Heart right ventricle (tissue), 16 donors: Measurements from ENCODE around the gene MYH9. TPM values are rescaled to one million over a fixed set of nuclear protein-coding genes. Genes with fewer than 3 reads are reported as not detected.

Experiments used
- ATAC-seq, 8 donors: fragments of 200-7000 bp; cut with Tn5 transposase; one replicate each; pipeline ENCODE4 v1.9.1; 2020; ENCODE audit warnings: mild to moderate bottlenecking in 8 of 8, moderate library complexity in 8 of 8, moderate number of reproducible peaks in 1 of 8
- DNase-seq, 2 donors: peaks; one replicate each; pipeline ENCODE4 v3.0.0-alpha.2; 2020
- H3K27ac ChIP-seq, 10 donors: fragments of 200-600 bp; sonication (generic) in 2 of 10; one replicate each; pipeline versions ENCODE4 v1.5.0 to v1.8.0; 2020 to 2022; ENCODE audit warnings: mild to moderate bottlenecking in 3 of 10
- H3K27me3 ChIP-seq, 7 donors: fragments of 200-600 bp; one replicate each; pipeline ENCODE4 v1.8.0; 2021 to 2022; ENCODE audit warnings: mild to moderate bottlenecking in 2 of 7
- H3K36me3 ChIP-seq, 9 donors: fragments of 200-600 bp; sonication (generic) in 1 of 9; one replicate each; pipeline versions ENCODE4 v1.5.0 to v1.8.0; 2020 to 2022; ENCODE audit warnings: mild to moderate bottlenecking in 2 of 9
- H3K4me1 ChIP-seq, 9 donors: fragments of 200-600 bp; sonication (generic) in 1 of 9; one replicate each; pipeline versions ENCODE4 v1.5.0 to v1.8.0; 2020 to 2022; ENCODE audit warnings: mild to moderate bottlenecking in 4 of 9
- H3K4me3 ChIP-seq, 10 donors: fragments of 200-600 bp; sonication (generic) in 2 of 10; one replicate each; pipeline versions ENCODE4 v1.5.0 to v1.8.0; 2020 to 2022; ENCODE audit warnings: mild to moderate bottlenecking in 7 of 10, moderate library complexity in 2 of 10
- H3K9me3 ChIP-seq, 11 donors: fragments of 200-600 bp in 10 of 11; sonication (generic) in 2 of 11; one replicate each; pipeline versions ENCODE4 v1.5.0 to v1.8.0; 2013 to 2022; ENCODE audit warnings: mild to moderate bottlenecking in 2 of 11, control low read depth in 1 of 11, moderate library complexity in 1 of 11
- WGBS, 2 donors: extraction: QIAGEN DNeasy Blood & Tissue Kit; methylation state at CpG; one replicate each; pipeline ENCODE4 v1.1.7; 2013; ENCODE audit warnings: inconsistent platforms in 1 of 2; 5-methylcytosine and 5-hydroxymethylcytosine counted together
- intact Hi-C, 10 donors: fragments of 100-400 bp; cut with DNase I; formaldehyde crosslinking; loops; one replicate each; pipeline versions ENCODE4 v1.11.1 to v1.14.2; 2022
- polyA plus RNA-seq, 2 donors: library from polyadenylated mRNA; stranded (reverse); fragments of 200-250 nt; gene quantifications; one replicate each; pipeline ENCODE4 v1.2.3, GENCODE V29; 2013
- total RNA-seq, 10 donors: library from RNA; stranded (reverse); fragmentation: NEBNext Ultra II Directional in 3 of 10; extraction: Animal tissue kit (Norgen Biotek cat#: 25700) in 3 of 10; gene quantifications; one replicate each; pipeline versions ENCODE4 v1.2.1 to v1.2.4, GENCODE V29; 2021 to 2023
- TF ChIP-seq, protein P1 (sequence below), 9 donors: fragments of 200-600 bp; sonication (generic) in 2 of 9; IDR thresholded peaks; one replicate each; pipeline versions ENCODE4 v1.5.0 to v1.8.0; 2021 to 2022; ENCODE audit warnings: antibody characterized with exemption in 9 of 9, mild to moderate bottlenecking in 5 of 9, moderate library complexity in 1 of 9
- donor health status: Arrhythmogenic right ventricular cardiomyopathy.
- donor health status: ischemic (EF 13 %, LVEDD 7.1; RV severe dilation, severe dysfunction).
- donor health status: healthy with polysubstance abuse.
- donor health status: DM: no; HTN: yes; CAD: no.
- donor health status: DM: no; HTN: no; CAD: no.
- donor health status: ischemic (EF 25% LVEDD 6.9; RV normal size, moderate dysfunction).
- donor health status: ischemic (EF 25% LVEDD 5.7; RV mildly dilated, moderate dysfunction).
- donor health status: healthy.
- donor health status: DM: yes; HTN: yes; CAD: no.
- donor health status: Ischemic cardiomyopathy.
- donor health status: ischemic (EF 35%, LVEDD 5.7; RV mildly dilated, moderate dysfunction).
- donor health status: nonischemic (EF 11% LVEDD 7.7; RV severe dilation, severe dysfunction).
- donor health status: DM: yes; HTN: yes; CAD: no.
- donor health status: PGD.
- donor health status: ischemic (EF 29% LVEDD 5.4; RV normal size, mild dysfunction).
- donor health status: nonischemic (EF 23%, LVEDD 6.1; RV moderate dilation, normal function).

The MYH9 gene
- total and polyA plus RNA-seq, 12 donors = 132 to 345 (median 189) TPM

DNA sequence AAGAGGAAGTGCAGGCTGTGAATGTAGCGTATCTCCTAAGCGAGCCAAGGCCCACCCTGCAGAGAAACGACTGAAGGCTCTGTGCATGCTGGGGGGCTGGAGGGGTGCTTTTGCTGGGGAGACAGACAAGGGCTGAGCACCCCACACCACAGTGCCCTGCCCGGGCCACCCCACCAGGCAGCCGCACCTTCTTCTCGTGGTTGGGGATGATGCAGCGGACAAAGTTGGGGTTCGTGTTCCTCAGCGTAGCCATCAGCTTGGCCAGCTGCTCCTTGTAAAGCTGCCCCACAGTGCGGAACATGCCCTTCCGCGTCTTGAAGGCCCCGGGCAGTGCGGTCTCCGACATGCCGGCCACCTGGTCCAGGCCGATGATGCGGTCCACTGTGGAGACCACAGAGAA is 81.5 kb downstream of the MYH9 start:
- no peaks in the 10 kb centered on the region for H3K9me3 ChIP-seq
- H3K36me3 ChIP-seq = peaks cover 33 to 100% (median 95%) of the 10 kb centered on the region in 9 donors
- peaks cover 0 to 5% (median 0%) of the 10 kb centered on the region in 9 donors for H3K4me1 ChIP-seq
- ATAC-seq (no peak), DNase-seq (no peak)
- H3K27me3 ChIP-seq = no peaks in the 10 kb centered on the region
- H3K4me3 ChIP-seq = no peak overlapping the region
- H3K27ac ChIP-seq = peak overlapping the region in 1 of 10 donors; percentile 6
- WGBS, 2 donors = 84 to 85% methylated on average over 18 of the region's 18 CpGs
- TF ChIP-seq, protein P1, sequence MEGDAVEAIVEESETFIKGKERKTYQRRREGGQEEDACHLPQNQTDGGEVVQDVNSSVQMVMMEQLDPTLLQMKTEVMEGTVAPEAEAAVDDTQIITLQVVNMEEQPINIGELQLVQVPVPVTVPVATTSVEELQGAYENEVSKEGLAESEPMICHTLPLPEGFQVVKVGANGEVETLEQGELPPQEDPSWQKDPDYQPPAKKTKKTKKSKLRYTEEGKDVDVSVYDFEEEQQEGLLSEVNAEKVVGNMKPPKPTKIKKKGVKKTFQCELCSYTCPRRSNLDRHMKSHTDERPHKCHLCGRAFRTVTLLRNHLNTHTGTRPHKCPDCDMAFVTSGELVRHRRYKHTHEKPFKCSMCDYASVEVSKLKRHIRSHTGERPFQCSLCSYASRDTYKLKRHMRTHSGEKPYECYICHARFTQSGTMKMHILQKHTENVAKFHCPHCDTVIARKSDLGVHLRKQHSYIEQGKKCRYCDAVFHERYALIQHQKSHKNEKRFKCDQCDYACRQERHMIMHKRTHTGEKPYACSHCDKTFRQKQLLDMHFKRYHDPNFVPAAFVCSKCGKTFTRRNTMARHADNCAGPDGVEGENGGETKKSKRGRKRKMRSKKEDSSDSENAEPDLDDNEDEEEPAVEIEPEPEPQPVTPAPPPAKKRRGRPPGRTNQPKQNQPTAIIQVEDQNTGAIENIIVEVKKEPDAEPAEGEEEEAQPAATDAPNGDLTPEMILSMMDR (IDR thresholded peaks at IDR 0.05) = no peak
- intact Hi-C loops = no loop called here

- TF ChIP-seq, protein P1 (IDR thresholded peaks at IDR 0.05) = no peak
Observed at GRCh38 chr22:36305813-36306212, 82.0 kb downstream of the MYH9 start.

DNA sequence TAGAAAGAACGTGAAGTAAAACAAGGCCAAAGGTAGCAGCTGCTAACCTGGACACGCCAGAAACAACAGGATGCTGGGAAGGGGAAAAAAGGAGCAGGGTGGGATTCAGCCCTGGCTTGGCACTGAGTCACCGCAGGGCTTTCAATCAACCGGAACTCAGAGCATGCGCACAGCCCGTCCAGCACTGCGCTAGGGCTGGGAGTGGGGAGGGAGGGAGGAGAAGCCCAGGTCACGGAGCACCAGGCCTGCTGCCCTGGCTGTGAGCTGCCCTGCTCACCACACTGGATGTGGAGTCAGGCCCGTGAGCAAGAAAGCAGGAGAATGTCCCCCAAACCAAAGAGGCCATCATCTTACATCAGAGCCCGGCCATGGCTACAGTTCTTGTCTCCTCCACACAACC is 83.3 kb downstream of the MYH9 start:
- peaks cover 0 to 7% (median 0%) of the 10 kb centered on the region in 9 donors for H3K4me1 ChIP-seq
- H3K36me3 ChIP-seq = peaks cover 40 to 100% (median 98%) of the 10 kb centered on the region in 9 donors
- no peak for DNase-seq
- no peaks in the 10 kb centered on the region for H3K27me3 ChIP-seq
- no peak for ATAC-seq
- H3K4me3 ChIP-seq = no peak overlapping the region
- H3K27ac ChIP-seq = peak overlapping the region in 2 of 10 donors; percentile 6 to 7
- TF ChIP-seq, protein P1 (IDR thresholded peaks at IDR 0.05) = no peak
- WGBS, 2 donors = 66% methylated on average over 10 of the region's 10 CpGs
- no peaks in the 10 kb centered on the region for H3K9me3 ChIP-seq
- intact Hi-C loops = loop anchor here in 4 of 10 donors (5.0 kb wide), 1 partner anchor 168 kb away; no protein-coding TSS in a partner anchor

More at GRCh38 chr22:36305813-36306212, 82.0 kb downstream of the MYH9 start:
- Histone ChIP-seq H3K36me3 (peaks cover 31 to 100% (median 95%) of the 10 kb centered on the region in 9 donors), H3K9me3 (no peaks in the 10 kb centered on the region), H3K4me1 (peaks cover 0 to 7% (median 0%) of the 10 kb centered on the region in 9 donors), H3K27me3 (no peaks in the 10 kb centered on the region), H3K27ac (peak overlapping the region in 1 of 10 donors; percentile 6), H3K4me3 (no peak overlapping the region)
- ATAC-seq (no peak), DNase-seq (no peak)
- intact Hi-C loops = no loop called here
- 89 to 92% methylated on average over 19 of the region's 19 CpGs for WGBS, 2 donors

DNA sequence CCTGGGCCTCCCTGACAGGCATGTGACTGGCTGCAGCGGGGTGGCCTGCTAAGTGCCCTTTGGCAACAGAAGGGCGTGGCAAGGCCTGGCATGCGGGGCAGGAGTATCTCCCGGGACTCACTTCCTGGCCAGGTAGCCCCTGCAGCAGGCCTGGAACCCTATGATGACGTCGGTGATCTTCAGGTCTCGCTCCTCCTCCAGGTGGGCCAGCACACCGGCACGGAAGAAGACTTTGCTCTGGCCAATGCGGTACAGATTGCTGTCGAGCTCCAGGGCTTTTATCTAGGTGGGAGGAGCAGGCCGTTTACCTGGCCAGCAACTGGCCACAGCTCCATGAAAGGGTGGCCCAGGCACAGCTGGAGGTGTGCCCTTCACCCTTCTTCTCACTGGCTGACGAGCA is 83.9 kb downstream of the MYH9 start:
- ATAC-seq (no peak), DNase-seq (no peak)
- Histone ChIP-seq H3K36me3 (peaks cover 45 to 100% (median 98%) of the 10 kb centered on the region in 9 donors), H3K27me3 (no peaks in the 10 kb centered on the region), H3K4me3 (no peak overlapping the region), H3K27ac (peak overlapping the region in 2 of 10 donors; percentile 6 to 7), H3K9me3 (no peaks in the 10 kb centered on the region), H3K4me1 (peaks cover 0 to 7% (median 0%) of the 10 kb centered on the region in 9 donors)
- intact Hi-C loops = loop anchor here in 4 of 10 donors (5.0 kb wide), 1 partner anchor 168 kb away; no protein-coding TSS in a partner anchor
- 74 to 75% methylated on average over 13 of the region's 13 CpGs for WGBS, 2 donors
- TF ChIP-seq, protein P1 (IDR thresholded peaks at IDR 0.05) = no peak
